Adipocyte (in vitro differentiated cells): ENCODE data around the gene IL11.

Experiments used
- DNase-seq: peaks from one replicate; pipeline ENCODE4 v3.0.0-alpha.2; 2015; ENCODE audit warnings: low read depth
- H3K27me3 ChIP-seq: replicated peaks from 2 replicates; pipeline ENCODE4 v1.7.0; 2013; ENCODE audit warnings: mild to moderate bottlenecking, low read length, moderate library complexity; ENCODE audit not compliant: control insufficient read depth, insufficient read depth
- H3K36me3 ChIP-seq: 2 replicates; pipeline ENCODE4 v1.7.0; 2013; ENCODE audit warnings: low read length, mild to moderate bottlenecking, moderate library complexity; ENCODE audit not compliant: control insufficient read depth, insufficient read depth, severe bottlenecking
- H3K4me1 ChIP-seq: 2 replicates; pipeline ENCODE4 v1.7.0; 2013; ENCODE audit warnings: mild to moderate bottlenecking, low read length, moderate library complexity; ENCODE audit not compliant: control insufficient read depth, insufficient read depth
- H3K4me3 ChIP-seq: 2 replicates; pipeline ENCODE4 v1.7.0; 2013; ENCODE audit warnings: mild to moderate bottlenecking, low read length, moderate library complexity
- H3K9ac ChIP-seq: 2 replicates; pipeline ENCODE4 v1.7.0; 2013; ENCODE audit warnings: mild to moderate bottlenecking, low read length, moderate library complexity
- H3K9me3 ChIP-seq: 2 replicates; pipeline ENCODE4 v1.7.0; 2013; ENCODE audit warnings: mild to moderate bottlenecking, low read length, moderate library complexity; ENCODE audit not compliant: control insufficient read depth

IL11 gene

GRCh38 chr19:55353803-55354697 is 16.2 kb downstream of the IL11 start:
- Histone ChIP-seq H3K4me3 (peak overlapping the region; percentile 54), H3K9me3 (no peaks in the 10 kb centered on the region)

GRCh38 chr19:55353356-55353802 is 16.9 kb downstream of the IL11 start:
- Histone ChIP-seq H3K9ac (no peak overlapping the region), H3K36me3 (no peaks in the 10 kb centered on the region), H3K4me3 (peak overlapping the region; percentile 54), H3K27me3 (peaks cover 37% of the 10 kb centered on the region), H3K4me1 (no peaks in the 10 kb centered on the region), H3K9me3 (no peaks in the 10 kb centered on the region)
- no peak for DNase-seq

More at GRCh38 chr19:55353803-55354697, 16.2 kb downstream of the IL11 start:
- Histone ChIP-seq H3K4me1 (no peaks in the 10 kb centered on the region), H3K36me3 (no peaks in the 10 kb centered on the region), H3K27me3 (peaks cover 37% of the 10 kb centered on the region), H3K9ac (no peak overlapping the region)
- peak; percentile 74 for DNase-seq

DNA sequence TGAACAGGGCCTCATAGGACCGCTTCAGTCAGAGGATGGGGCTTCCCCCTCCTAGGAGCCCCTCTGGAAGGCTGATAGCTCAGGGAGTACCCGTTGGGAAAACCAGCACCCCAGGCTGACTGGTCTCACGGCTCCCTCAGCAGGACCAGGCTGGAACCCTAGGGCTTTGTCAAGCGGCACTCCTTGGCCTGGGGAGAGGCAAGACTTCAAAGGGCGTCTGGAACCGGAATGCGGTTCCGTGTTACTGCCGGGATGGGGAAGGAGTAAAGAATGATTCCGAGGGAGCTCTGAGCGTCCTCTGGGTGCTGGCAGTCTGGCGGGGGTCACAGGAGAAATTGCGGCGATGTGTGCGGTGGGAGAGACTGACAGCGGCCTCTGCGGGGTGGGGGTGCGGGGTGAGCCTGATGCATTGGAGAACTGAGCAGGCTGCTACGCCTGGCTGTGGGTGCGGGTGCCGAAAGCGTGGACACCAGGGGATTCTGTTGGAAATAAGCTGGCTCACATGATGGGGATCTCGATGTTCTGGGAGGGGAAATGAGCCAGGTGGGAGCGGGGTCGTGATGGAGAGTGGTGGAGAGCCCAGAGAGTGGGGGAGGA is 17.6 kb downstream of the IL11 start:
- H3K36me3 ChIP-seq: no peaks in the 10 kb centered on the region
- H3K9ac ChIP-seq: no peak overlapping the region
- no peak overlapping the region for H3K4me3 ChIP-seq
- no peaks in the 10 kb centered on the region for H3K4me1 ChIP-seq
- no peak for DNase-seq
- H3K9me3 ChIP-seq: no peaks in the 10 kb centered on the region
- peaks cover 37% of the 10 kb centered on the region for H3K27me3 ChIP-seq

GRCh38 chr19:55352040-55352439 is 18.2 kb downstream of the IL11 start:
- no peaks in the 10 kb centered on the region for H3K4me1 ChIP-seq
- H3K9ac ChIP-seq: no peak overlapping the region
- no peak for DNase-seq
- no peaks in the 10 kb centered on the region for H3K9me3 ChIP-seq
- no peaks in the 10 kb centered on the region for H3K36me3 ChIP-seq
- no peak overlapping the region for H3K4me3 ChIP-seq
- peaks cover 34% of the 10 kb centered on the region for H3K27me3 ChIP-seq

GRCh38 chr19:55350620-55351315 is 19.5 kb downstream of the IL11 start:
- Histone ChIP-seq H3K9ac (no peak overlapping the region), H3K9me3 (no peaks in the 10 kb centered on the region), H3K27me3 (peaks cover 33% of the 10 kb centered on the region), H3K36me3 (no peaks in the 10 kb centered on the region), H3K4me3 (no peak overlapping the region), H3K4me1 (peaks cover 8% of the 10 kb centered on the region)
- no peak for DNase-seq

GRCh38 chr19:55348317-55349034 is 21.8 kb downstream of the IL11 start:
- DNase-seq: no peak
- Histone ChIP-seq H3K4me1 (peaks cover 15% of the 10 kb centered on the region), H3K9ac (no peak overlapping the region), H3K27me3 (peaks cover 28% of the 10 kb centered on the region), H3K36me3 (peaks cover 4% of the 10 kb centered on the region), H3K9me3 (no peaks in the 10 kb centered on the region), H3K4me3 (no peak overlapping the region)

DNA sequence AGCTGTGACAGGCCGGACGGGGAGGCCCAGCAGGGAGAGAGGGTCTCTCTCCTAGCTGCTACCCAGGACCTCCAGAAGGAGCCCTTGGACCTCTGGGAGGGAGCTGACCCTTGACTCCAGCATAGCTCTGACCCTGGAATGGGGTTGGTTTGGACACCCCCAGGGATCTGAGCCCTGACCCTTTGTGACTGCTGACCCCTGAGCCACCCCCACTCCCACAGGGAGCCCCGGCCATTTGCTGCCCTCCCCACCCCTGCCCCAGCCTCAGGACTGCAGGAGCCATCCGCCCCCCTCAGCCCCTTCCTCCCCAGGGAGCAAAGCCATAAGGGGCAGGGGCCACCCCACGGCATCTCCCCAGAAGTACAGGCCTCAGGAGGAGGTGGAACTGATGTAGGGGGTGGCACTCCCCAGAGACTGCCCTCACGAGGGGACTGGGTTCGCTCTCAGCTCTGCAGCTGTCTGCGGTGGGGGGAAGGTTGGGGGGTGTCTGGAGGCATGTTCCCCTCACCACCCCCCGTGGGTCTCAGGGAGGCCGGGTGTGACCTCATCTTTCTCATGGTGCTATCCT is 22.7 kb downstream of the IL11 start:
- Histone ChIP-seq H3K4me3 (no peak overlapping the region), H3K4me1 (peaks cover 15% of the 10 kb centered on the region), H3K9ac (no peak overlapping the region), H3K9me3 (no peaks in the 10 kb centered on the region), H3K27me3 (peaks cover 18% of the 10 kb centered on the region), H3K36me3 (peaks cover 13% of the 10 kb centered on the region)
- no peak for DNase-seq

DNA sequence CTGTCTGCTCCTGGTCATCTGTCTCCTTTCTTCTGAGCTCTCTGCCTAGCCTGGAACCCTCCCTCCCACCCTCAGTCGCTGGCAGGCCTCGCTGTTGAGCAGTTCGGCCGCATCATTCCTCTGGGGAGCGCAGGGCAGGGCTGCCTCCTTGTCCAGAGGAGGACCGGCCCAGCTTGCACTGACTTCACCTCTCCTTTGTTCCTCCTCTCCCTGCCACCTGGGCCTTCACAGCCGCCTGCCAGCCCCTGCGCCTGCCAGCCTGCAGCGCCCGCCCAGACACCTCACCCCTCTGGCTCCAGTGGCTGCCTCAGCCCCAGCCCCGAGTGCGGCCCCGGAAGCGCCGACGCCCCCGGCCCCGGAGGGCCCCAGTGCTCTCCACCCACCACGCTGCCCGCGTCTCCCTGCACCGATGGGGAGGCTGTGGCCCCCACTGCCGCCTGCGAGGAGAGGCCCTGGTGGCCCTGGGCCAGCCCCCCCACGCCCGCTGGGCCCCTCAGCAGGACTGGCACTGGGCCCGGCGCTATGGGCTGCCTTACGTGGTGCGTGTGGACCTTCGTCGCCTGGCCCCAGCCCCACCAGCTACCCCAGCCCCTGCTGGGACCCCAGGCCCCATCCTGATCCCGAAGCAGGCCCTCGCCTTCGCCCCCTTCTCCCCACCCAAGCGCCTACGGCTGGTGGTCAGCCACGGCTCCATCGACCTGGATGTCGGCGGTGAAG is 23.4 kb downstream of the IL11 start:
- Histone ChIP-seq H3K9me3 (no peaks in the 10 kb centered on the region), H3K9ac (no peak overlapping the region), H3K4me3 (no peak overlapping the region), H3K4me1 (peaks cover 15% of the 10 kb centered on the region), H3K36me3 (peaks cover 13% of the 10 kb centered on the region), H3K27me3 (peaks cover 12% of the 10 kb centered on the region)
- no peak for DNase-seq

DNA sequence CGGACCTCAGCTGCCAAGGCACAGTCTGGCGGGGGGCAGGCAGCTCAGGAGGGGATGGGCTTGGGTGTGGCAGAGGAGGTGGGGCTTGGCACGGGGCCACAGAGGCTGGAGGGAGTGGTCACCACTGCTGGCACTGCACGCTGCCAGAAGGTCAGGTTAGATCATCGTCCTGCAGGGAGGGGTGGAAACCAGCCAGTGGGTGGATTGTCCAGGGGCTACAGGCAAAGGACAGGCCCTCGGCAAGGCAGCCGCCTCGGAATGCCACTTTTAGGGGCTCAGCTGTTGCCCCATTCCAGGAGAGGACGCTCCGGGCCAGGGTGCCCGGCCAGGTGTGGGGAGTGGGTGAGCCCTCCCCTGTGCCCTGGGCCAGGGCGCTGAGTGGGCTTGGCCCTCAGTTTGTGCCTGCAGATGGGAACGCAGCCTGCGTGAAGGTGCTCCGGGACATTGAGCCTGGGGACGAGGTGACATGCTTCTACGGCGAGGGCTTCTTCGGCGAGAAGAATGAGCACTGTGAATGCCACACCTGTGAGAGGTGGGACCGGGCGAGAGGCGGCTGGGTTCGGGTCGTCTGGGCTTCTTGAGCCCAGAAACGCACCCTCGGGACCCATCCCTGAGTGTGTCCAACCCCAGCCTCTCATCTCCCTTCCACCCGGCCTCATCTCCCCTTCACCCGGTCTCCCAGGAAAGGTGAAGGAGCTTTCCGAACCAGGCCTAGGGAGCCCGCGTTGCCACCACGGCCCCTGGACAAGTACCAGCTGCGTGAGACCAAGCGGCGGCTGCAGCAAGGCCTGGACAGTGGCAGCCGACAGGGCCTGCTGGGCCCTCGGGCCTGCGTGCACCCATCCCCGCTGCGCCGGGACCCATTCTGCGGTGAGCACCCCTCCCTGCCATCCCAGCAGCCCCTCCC is 24.2 kb downstream of the IL11 start:
- peak overlapping the region; percentile 51 for H3K9ac ChIP-seq
- peaks cover 13% of the 10 kb centered on the region for H3K36me3 ChIP-seq
- H3K4me1 ChIP-seq: peaks cover 18% of the 10 kb centered on the region
- H3K9me3 ChIP-seq: no peaks in the 10 kb centered on the region
- H3K4me3 ChIP-seq: no peak overlapping the region
- H3K27me3 ChIP-seq: peaks cover 3% of the 10 kb centered on the region
- DNase-seq: no peak
